Lower lobe of right lung (tissue), 2 donors: ENCODE measurements around the gene C1orf198. TPM values are rescaled to one million over a fixed set of nuclear protein-coding genes. Genes with fewer than 3 reads are reported as not detected.

Source experiments
- ATAC-seq, 2 donors: fragments of 200-7000 bp; cut with Tn5 transposase; one replicate each; pipeline ENCODE4 v1.9.1; 2020 to 2022; ENCODE audit warnings: mild to moderate bottlenecking in 2 of 2, moderate library complexity in 2 of 2
- DNase-seq: peaks from one replicate; pipeline ENCODE4 v3.0.0-alpha.2; 2020
- H3K27ac ChIP-seq: fragments of 200-600 bp; one replicate; pipeline ENCODE4 v1.8.0; 2022
- H3K27me3 ChIP-seq: fragments of 200-600 bp; one replicate; pipeline ENCODE4 v1.8.0; 2022; ENCODE audit warnings: low read depth
- H3K36me3 ChIP-seq: fragments of 200-600 bp; one replicate; pipeline ENCODE4 v1.8.0; 2022; ENCODE audit warnings: mild to moderate bottlenecking
- H3K4me1 ChIP-seq: fragments of 200-600 bp; one replicate; pipeline ENCODE4 v1.8.0; 2022
- H3K4me3 ChIP-seq: fragments of 200-600 bp; one replicate; pipeline ENCODE4 v1.8.0; 2022; ENCODE audit warnings: mild to moderate bottlenecking
- H3K9me3 ChIP-seq: fragments of 200-600 bp; one replicate; pipeline ENCODE4 v1.8.0; 2022
- intact Hi-C: fragments of 100-400 bp; cut with DNase I; formaldehyde crosslinking; loops from one replicate; pipeline ENCODE4 v1.11.0; 2022
- total RNA-seq: library from RNA; stranded (reverse); fragmentation: NEBNext Ultra II Directional; extraction: Animal tissue kit (Norgen Biotek cat#: 25700); gene quantifications from one replicate; pipeline ENCODE4 v1.2.1, GENCODE V29; 2021
- TF ChIP-seq, protein P1 (sequence below): fragments of 200-600 bp; IDR thresholded peaks from one replicate; pipeline ENCODE4 v1.8.0; 2022; ENCODE audit warnings: antibody characterized with exemption, mild to moderate bottlenecking
- donor health status: DM: no; HTN: yes; CAD: no; lungs with severe emphysema.

Gene C1orf198
- total RNA-seq, 1 donor from 2014 or later = 101 TPM

DNA sequence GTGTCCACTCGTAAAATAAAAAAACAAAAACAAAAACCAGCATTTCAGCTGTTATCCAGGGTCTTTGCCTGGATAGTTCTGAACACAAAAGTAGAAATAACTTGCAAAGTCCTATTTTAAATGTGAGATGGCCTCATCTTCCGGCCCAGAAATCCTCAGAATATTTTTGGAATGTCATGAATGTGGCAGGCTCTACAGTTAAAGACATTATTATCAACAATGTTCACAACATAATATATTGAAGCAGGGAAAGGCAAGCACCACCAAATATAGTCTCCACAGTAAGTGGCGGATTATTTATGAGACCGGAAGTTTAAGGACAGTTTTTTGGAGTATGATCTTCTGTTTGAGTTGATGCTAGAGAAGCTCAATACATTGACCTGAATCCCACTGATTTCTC, 1.2 kb upstream of the C1orf198 start:
- Histone ChIP-seq H3K4me1 (peaks cover 31% of the 10 kb centered on the region), H3K27me3 (no peaks in the 10 kb centered on the region), H3K36me3 (no peaks in the 10 kb centered on the region), H3K9me3 (no peaks in the 10 kb centered on the region), H3K4me3 (peak overlapping the region; percentile 85), H3K27ac (peak overlapping the region; percentile 87)
- no peak for ATAC-seq
- TF ChIP-seq, protein P1, sequence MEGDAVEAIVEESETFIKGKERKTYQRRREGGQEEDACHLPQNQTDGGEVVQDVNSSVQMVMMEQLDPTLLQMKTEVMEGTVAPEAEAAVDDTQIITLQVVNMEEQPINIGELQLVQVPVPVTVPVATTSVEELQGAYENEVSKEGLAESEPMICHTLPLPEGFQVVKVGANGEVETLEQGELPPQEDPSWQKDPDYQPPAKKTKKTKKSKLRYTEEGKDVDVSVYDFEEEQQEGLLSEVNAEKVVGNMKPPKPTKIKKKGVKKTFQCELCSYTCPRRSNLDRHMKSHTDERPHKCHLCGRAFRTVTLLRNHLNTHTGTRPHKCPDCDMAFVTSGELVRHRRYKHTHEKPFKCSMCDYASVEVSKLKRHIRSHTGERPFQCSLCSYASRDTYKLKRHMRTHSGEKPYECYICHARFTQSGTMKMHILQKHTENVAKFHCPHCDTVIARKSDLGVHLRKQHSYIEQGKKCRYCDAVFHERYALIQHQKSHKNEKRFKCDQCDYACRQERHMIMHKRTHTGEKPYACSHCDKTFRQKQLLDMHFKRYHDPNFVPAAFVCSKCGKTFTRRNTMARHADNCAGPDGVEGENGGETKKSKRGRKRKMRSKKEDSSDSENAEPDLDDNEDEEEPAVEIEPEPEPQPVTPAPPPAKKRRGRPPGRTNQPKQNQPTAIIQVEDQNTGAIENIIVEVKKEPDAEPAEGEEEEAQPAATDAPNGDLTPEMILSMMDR = no peak
- intact Hi-C loops = no loop called here
- no peak for DNase-seq

DNA sequence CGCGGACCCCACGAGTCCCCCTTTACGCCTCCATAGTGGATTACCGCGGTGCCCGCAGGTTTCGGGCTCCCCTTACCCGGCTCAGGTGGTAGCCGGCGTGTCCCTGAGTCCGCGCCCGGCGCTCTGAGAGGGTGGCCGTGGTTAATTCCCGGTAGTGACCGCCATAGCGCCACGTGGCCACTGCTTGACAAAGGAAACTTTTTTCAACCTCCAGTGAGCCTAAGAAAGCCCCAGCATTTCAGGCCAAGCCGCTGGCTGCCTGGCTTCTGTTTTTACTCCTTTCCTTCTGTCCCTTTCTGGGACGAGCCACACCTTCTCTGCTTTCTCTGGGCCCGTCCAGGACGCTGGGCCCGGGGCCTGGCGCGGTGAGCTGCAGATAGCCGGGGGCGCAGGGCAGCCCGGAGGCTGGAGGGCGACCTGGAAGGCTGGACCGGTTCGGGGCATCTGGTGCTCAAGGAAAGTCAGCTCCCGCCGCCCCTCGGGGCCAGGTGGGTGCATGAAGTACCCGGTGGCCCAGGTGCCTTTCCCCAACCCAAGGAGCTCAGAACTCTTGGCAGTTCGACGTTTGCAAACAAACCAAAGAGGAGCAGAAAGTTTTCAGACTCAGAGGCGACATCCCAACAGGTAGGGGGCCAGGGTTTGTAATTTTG, 540 bp upstream of the C1orf198 start:
- intact Hi-C loops = no loop called here
- peak; percentile 84 to 88 for ATAC-seq
- H3K9me3 ChIP-seq = no peaks in the 10 kb centered on the region
- H3K36me3 ChIP-seq = no peaks in the 10 kb centered on the region
- TF ChIP-seq, protein P1 = no peak
- DNase-seq = peak; percentile 81
- peaks cover 38% of the 10 kb centered on the region for H3K4me1 ChIP-seq
- H3K27me3 ChIP-seq = no peaks in the 10 kb centered on the region
- peak overlapping the region; percentile 87 for H3K27ac ChIP-seq
- peak overlapping the region; percentile 85 for H3K4me3 ChIP-seq

DNA sequence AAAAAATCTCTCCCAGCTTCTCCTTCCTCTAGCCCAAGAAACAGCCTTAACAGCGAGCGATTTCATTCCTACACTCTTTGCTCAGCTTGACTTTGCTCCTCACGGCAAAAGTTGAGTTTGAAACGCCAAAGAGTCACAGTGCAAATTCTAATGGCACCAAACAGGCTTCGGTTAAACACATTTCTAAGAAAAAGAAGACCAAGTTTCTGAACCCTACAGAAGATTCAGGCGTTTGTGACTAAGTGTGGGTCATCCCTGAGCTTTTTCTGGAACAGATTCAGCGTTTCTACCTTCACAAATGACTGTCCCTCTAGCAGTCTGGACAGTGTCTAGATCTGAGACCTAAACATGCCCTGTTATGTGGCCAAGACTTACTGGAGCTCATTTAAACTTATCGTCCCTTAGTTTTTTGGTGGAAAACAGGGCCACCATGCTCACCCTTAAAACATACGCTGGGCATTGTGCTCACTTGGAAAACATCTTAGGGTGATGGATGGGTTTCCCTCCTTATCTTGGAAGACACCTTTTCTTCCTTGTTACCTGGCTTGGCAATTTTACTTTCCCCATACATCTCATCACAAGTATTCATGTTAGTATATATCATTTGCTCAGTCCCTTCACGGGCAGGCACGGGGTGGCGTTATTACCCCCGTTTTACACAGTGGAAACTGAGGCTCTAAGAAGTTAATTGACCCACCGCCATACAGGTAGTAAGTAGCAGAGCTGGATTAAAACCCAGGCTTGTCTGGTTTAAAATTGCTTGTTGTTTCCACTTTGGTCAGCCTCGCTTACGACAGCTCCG, 1.0 kb downstream of the C1orf198 start:
- ATAC-seq = no peak
- peaks cover 53% of the 10 kb centered on the region for H3K4me1 ChIP-seq
- H3K27ac ChIP-seq = peak overlapping the region; percentile 87
- no peaks in the 10 kb centered on the region for H3K27me3 ChIP-seq
- peak overlapping the region; percentile 85 for H3K4me3 ChIP-seq
- DNase-seq = no peak
- H3K36me3 ChIP-seq = no peaks in the 10 kb centered on the region
- no peaks in the 10 kb centered on the region for H3K9me3 ChIP-seq
- intact Hi-C loops = no loop called here
- TF ChIP-seq, protein P1 = no peak

DNA sequence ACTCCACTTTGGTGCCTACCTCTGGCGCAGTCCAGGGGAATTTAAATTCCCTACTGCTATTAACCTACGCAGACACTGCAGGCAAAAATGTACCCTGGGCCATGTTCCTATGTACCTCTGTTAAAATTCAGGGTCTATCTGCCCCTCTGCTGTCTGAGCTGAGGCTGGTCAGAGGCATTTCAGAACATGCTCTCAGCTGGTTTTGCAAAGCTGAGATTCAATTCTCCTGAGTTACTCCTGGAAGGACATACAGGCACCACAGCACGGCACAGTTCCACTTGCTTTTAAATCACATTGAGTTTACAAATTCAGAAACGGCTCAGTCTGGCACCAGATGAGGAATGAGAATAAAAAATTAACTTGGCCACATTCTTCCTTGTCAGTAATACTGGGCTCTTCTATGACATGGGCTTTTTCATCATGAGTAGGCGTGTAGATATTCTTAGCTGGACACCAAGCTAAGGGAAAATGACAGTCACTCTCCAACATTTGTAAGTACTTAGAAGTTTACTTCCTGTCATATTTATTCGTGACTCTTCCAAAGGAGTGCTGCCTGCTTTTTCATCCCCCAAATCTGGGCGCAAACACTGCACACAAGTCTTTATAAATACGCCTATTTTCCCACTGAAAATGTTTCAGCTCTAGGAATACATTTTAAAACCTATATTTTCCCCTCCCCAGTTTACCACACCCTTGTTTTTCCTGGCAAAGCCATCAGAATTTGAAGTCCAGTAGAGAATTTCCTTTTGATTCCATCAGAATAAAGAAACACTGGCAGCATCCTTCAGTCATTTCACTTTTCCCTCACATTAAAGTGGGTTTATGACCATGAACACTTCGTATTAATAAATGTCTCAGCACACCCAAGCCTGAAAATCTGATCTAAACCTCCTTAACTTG, 1.9 kb downstream of the C1orf198 start:
- no peaks in the 10 kb centered on the region for H3K27me3 ChIP-seq
- TF ChIP-seq, protein P1 = no peak
- H3K27ac ChIP-seq = peak overlapping the region; percentile 87
- peaks cover 62% of the 10 kb centered on the region for H3K4me1 ChIP-seq
- H3K4me3 ChIP-seq = peak overlapping the region; percentile 85
- ATAC-seq = no peak
- no peaks in the 10 kb centered on the region for H3K9me3 ChIP-seq
- H3K36me3 ChIP-seq = no peaks in the 10 kb centered on the region
- DNase-seq = no peak
- intact Hi-C loops = no loop called here

DNA sequence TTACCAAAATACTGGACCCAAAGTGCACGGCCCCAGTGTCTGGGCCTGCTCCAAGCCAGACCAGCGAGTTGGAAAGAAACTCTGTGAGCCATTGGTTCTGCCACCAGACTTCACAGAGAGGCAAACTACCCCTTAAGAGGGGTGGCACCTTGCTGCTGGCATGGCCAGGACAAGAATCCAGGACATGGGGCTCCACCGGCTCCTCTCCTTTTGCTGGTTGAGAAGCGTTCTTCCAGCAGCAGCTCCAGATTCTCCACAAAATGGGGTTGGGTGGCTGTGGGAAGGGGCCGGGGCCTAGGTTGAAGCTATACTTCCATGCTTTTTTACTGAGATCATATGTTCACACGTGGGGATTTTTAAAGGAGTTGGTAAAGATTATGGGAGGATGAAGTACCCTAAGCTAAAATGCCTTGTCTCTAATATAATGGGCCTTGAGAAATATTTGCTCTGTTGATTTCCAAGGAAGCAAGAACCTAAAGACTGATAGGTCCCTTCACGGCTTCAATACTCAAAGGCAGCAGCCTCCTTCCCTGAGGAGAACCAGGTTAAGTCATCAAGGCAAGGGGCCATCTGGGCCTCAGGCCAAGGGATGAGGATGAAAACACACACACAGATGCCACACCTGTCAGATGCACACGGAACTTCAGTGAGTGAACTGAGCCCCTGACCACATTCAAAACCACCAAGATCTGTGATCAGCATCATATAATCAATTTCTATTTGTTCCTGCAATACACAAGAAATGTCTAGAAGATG, 3.1 kb downstream of the C1orf198 start:
- H3K27me3 ChIP-seq = no peaks in the 10 kb centered on the region
- H3K4me1 ChIP-seq = peaks cover 71% of the 10 kb centered on the region
- TF ChIP-seq, protein P1 = no peak
- intact Hi-C loops = no loop called here
- DNase-seq = no peak
- H3K36me3 ChIP-seq = no peaks in the 10 kb centered on the region
- no peaks in the 10 kb centered on the region for H3K9me3 ChIP-seq
- H3K27ac ChIP-seq = peak overlapping the region; percentile 87
- H3K4me3 ChIP-seq = peak overlapping the region; percentile 85
- no peak for ATAC-seq
